CD4-positive, alpha-beta T cell treated with Interleukin-4 for 1 hour (primary cell): ENCODE measurements around the gene S100A4.

Source experiments
- DNase-seq, 2 donors: peaks; one replicate each; pipeline ENCODE4 v3.0.0-alpha.2; 2020 to 2022

Gene S100A4

GRCh38 chr1:153503766-153504165, 41.8 kb downstream of the S100A4 start:
- DNase-seq: no peak

GRCh38 chr1:153498746-153499145, 46.9 kb downstream of the S100A4 start:
- DNase-seq: no peak

- no peak for DNase-seq
Measured at GRCh38 chr1:153495536-153495935, 50.1 kb downstream of the S100A4 start.

DNA sequence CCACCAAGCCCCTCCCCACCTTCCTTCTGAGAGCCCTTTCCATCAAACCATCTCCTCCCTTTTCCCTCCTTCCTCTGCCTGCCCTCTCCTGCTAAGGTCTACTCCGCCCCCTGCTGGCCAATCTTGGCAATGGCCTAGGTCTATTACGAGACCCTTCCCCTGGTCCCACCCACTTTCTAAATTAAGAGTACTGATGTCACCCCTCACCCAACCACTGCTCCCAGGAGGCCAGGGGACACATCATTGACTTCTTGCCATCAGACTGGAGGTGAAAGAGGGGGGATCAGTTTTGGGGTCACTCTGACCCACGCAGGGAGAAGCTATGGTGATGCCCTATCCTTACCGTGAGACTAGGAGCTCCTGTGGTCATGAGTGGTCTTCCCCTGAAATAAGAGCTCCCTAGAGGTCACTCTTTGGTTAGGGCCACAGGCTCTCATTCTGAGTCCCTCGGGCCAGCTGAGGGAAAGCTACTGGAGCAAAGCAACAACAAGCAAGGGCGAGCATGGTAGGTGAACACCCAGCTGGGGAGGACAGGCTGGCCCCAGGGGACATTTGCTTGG, 50.5 kb downstream of the S100A4 start:
- DNase-seq: peak; percentile 68 to 71
